Endothelial cell of umbilical vein (primary cell): ENCODE data around the gene STAT1. TPM values are rescaled to one million over a fixed set of nuclear protein-coding genes. Genes with fewer than 3 reads are reported as not detected.

Experiments
- BruUV-seq: library from RNA; stranded (reverse); fragments of 400-500 nt; replicated peaks from 2 replicates; lab custom pipeline; 2021; lab: Mats Ljungman, UMichigan
- CTCF ChIA-PET: fragments of 300-600, 350-600 bp; sonication (Branson Sonifier 250); formaldehyde crosslinking; loops from one replicate; lab custom pipeline; 2021; ENCODE audit warnings: antibody characterized with exemption, inconsistent platforms; lab: Charles Lee
- POLR2A ChIA-PET: fragments of 300-600, 350-600 bp; sonication (Branson Sonifier 250); formaldehyde crosslinking; loops from one replicate; lab custom pipeline; 2021; ENCODE audit warnings: antibody characterized with exemption, inconsistent platforms; lab: Charles Lee
- DNase-seq: peaks from one replicate; pipeline ENCODE4 v3.0.0-alpha.2; 2011; ENCODE audit warnings: low read depth, low spot score
- FAIRE-seq: peaks from 2 replicates; lab custom pipeline; 2011; peaks lifted over from hg19 to GRCh38; lab: Jason Lieb, UNC
- H2AFZ ChIP-seq: 2 replicates; pipeline ENCODE4 v1.6.0; 2012; ENCODE audit warnings: low read depth, low read length, control low read depth, inconsistent platforms
- H3K27ac ChIP-seq: 2 replicates; pipeline ENCODE4 v1.5.1; 2011; ENCODE audit warnings: low read depth, mild to moderate bottlenecking, control low read depth, low read length, moderate library complexity; ENCODE audit not compliant: insufficient read depth
- H3K27me3 ChIP-seq, 2 experiments: 2 replicates each; pipeline versions ENCODE4 v1.6.0 to v1.6.1; 2011; ENCODE audit warnings: low read length in 2 of 2, mixed read lengths in 1 of 2; ENCODE audit not compliant: control insufficient read depth in 2 of 2, insufficient read depth in 2 of 2
- H3K36me3 ChIP-seq, 2 experiments: 2 replicates in 1 of 2; 3 replicates in 1 of 2; pipeline ENCODE4 v1.5.1; 2011; ENCODE audit warnings: low read length in 2 of 2, mild to moderate bottlenecking in 1 of 2, moderate library complexity in 1 of 2; ENCODE audit not compliant: control insufficient read depth in 2 of 2, insufficient read depth in 2 of 2; ENCODE audit errors: extremely low read depth in 1 of 2
- H3K4me1 ChIP-seq: 3 replicates; pipeline ENCODE4 v1.5.1; 2011; ENCODE audit warnings: mild to moderate bottlenecking, low read length; ENCODE audit not compliant: control insufficient read depth, insufficient read depth; ENCODE audit errors: extremely low read depth
- H3K4me2 ChIP-seq: 2 replicates; pipeline ENCODE4 v1.6.1; 2011; ENCODE audit warnings: low read length, control low read depth, mixed read lengths; ENCODE audit not compliant: insufficient read depth
- H3K4me3 ChIP-seq, 3 experiments: fragments of 200-600 bp in 1 of 3; sonication (generic), shearing (Covaris generic) in 1 of 3; replicated peaks in 1 of 3; 2 replicates each; pipeline ENCODE4 v1.5.1; 2011 to 2016; ENCODE audit warnings: control low read depth in 3 of 3, low read length in 3 of 3, mild to moderate bottlenecking in 2 of 3, inconsistent platforms in 1 of 3, low read depth in 1 of 3, moderate library complexity in 1 of 3; ENCODE audit not compliant: insufficient read depth in 1 of 3
- H3K79me2 ChIP-seq: 2 replicates; pipeline ENCODE4 v1.6.0; 2012; ENCODE audit warnings: low read length, inconsistent platforms; ENCODE audit not compliant: control insufficient read depth, insufficient read depth
- H3K9ac ChIP-seq: replicated peaks from 2 replicates; pipeline ENCODE3; 2011; ENCODE audit warnings: low read length, control low read depth; ENCODE audit not compliant: insufficient read depth; ENCODE audit errors: extremely low read depth
- H3K9me1 ChIP-seq: replicated peaks from 3 replicates; pipeline ENCODE4 v1.6.0; 2011; ENCODE audit warnings: mild to moderate bottlenecking, low read length; ENCODE audit not compliant: control insufficient read depth, insufficient read depth; ENCODE audit errors: extremely low read depth
- H3K9me3 ChIP-seq: replicated peaks from 2 replicates; pipeline ENCODE4 v1.5.1; 2012; ENCODE audit warnings: low read length, inconsistent platforms; ENCODE audit not compliant: control insufficient read depth, insufficient read depth
- H4K20me1 ChIP-seq: replicated peaks from 2 replicates; pipeline ENCODE3; 2011; ENCODE audit warnings: mild to moderate bottlenecking, low read length; ENCODE audit not compliant: control insufficient read depth, insufficient read depth; ENCODE audit errors: extremely low read depth
- EZH2 ChIP-seq: IDR thresholded peaks from 2 replicates; pipeline ENCODE4 v1.6.1; 2012; ENCODE audit warnings: borderline replicate concordance, low read depth, mild to moderate bottlenecking, moderate library complexity, low read length, inconsistent platforms; ENCODE audit not compliant: severe bottlenecking
- FOS ChIP-seq: IDR thresholded peaks from 2 replicates; pipeline ENCODE4 v1.6.1; 2011; ENCODE audit warnings: mild to moderate bottlenecking, low read length, moderate library complexity, borderline replicate concordance; ENCODE audit not compliant: insufficient read depth
- GATA2 ChIP-seq: IDR thresholded peaks from 2 replicates; pipeline ENCODE4 v1.7.0; 2011; ENCODE audit warnings: low read depth, mild to moderate bottlenecking, moderate library complexity, mixed read lengths, low read length; ENCODE audit not compliant: insufficient read length, insufficient read depth
- JUN ChIP-seq: IDR thresholded peaks from 2 replicates; pipeline ENCODE4 v1.6.1; 2011; ENCODE audit warnings: borderline replicate concordance, low read depth; ENCODE audit not compliant: insufficient read length, insufficient read depth
- MYC ChIP-seq: IDR thresholded peaks from one replicate; pipeline ENCODE4 v1.6.1; 2011; ENCODE audit warnings: mild to moderate bottlenecking, low read depth, low read length
- POLR2A ChIP-seq: IDR thresholded peaks from 2 replicates; pipeline ENCODE4 v1.6.1; 2012; ENCODE audit warnings: low read depth, mild to moderate bottlenecking, control low read depth, low read length
- POLR2AphosphoS5 ChIP-seq: IDR thresholded peaks from 2 replicates; pipeline ENCODE4 v1.6.1; 2012; ENCODE audit warnings: low read depth, mild to moderate bottlenecking, control low read depth, low read length, moderate library complexity; ENCODE audit not compliant: insufficient read depth
- dilution Hi-C: fragments of 300-500 bp; cut with MboI; formaldehyde crosslinking; loops from one replicate; pipeline ENCODE4 v1.15.0; 2019; ENCODE audit warnings: low sequenced_read_pairs; ENCODE audit not compliant: extremely low pct_ligation_motif_present
- intact Hi-C: fragments of 100-400 bp; cut with micrococcal nuclease; formaldehyde crosslinking; loops from one replicate; pipeline ENCODE4 v1.10.0; 2022
- polyA plus RNA-seq, 4 experiments: library from polyadenylated mRNA; depleted of rRNA in 3 of 4; stranded (reverse) in 3 of 4; unstranded in 1 of 4; fragments of >200 nt; gene quantifications; 2 replicates each; pipeline versions ENCODE4 v1.2.1 to v1.2.3, GENCODE V29; 2011 to 2012; ENCODE audit warnings: missing spikeins in 1 of 4
- total RNA-seq: library from RNA; stranded (reverse); gene quantifications from 2 replicates; pipeline ENCODE4 v1.2.3, GENCODE V29; 2021
- TF ChIP-seq, protein P1 (sequence below): IDR thresholded peaks from 2 replicates; pipeline ENCODE4 v1.6.1; 2011; ENCODE audit not compliant: insufficient read depth, insufficient read length
- TF ChIP-seq, protein P2 (sequence below), 2 donors: IDR thresholded peaks; 1 replicate in 1 of 2; 2 replicates in 1 of 2; pipeline ENCODE4 v1.5.1; 2011; ENCODE audit warnings: low read length in 2 of 2, mild to moderate bottlenecking in 2 of 2, moderate library complexity in 2 of 2, control low read depth in 1 of 2, inconsistent platforms in 1 of 2, low read depth in 1 of 2; ENCODE audit not compliant: insufficient read depth in 1 of 2; ENCODE audit errors: extremely low read depth in 1 of 2

The STAT1 gene
- total and polyA plus RNA-seq, 2 donors (not counting 3 experiments of a cell fraction or from before 2014, with no cell fraction given): 64.2 to 67.6 TPM

DNA sequence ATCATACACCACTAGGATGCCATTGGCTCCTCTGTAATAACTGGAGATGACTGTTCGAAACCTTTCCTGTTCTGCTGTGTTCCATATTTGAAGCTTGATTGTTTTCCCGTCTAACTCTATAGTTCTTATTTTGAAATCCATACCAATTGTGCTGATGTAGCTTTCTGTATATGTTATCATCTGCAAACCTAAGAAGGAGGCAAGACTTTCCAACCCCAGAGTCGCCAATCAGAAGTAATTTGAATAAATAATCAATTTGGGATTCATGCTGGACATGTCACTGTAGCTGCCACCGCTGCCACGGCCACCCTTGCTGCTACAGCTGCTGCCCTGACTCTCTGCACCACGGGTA is 20.7 kb downstream of the STAT1 start:
- BruUV-seq: no TSS peak
- Histone ChIP-seq H4K20me1 (no peaks in the 10 kb centered on the region), H3K27me3 (no peaks in the 10 kb centered on the region), H2AFZ (no peak overlapping the region), H3K4me3 (no peak overlapping the region), H3K9me1 (no peaks in the 10 kb centered on the region), H3K9ac (no peak overlapping the region), H3K27ac (no peak overlapping the region), H3K4me1 (no peaks in the 10 kb centered on the region), H3K9me3 (no peaks in the 10 kb centered on the region), H3K79me2 (no peaks in the 10 kb centered on the region), H3K4me2 (no peak overlapping the region), H3K36me3 (peaks cover 28 to 57% of the 10 kb centered on the region in 2 experiments)
- CTCF ChIA-PET: interaction anchor here (1.1 kb wide), 1 partner anchor 13 kb away, joined by 3 read pairs; no protein-coding TSS in a partner anchor
- no peak for TF ChIP-seq POLR2AphosphoS5
- no peak for TF ChIP-seq JUN
- TF ChIP-seq POLR2A: no peak
- POLR2A ChIA-PET: no interaction called here
- DNase-seq: no peak
- intact Hi-C loops: no loop called here
- FAIRE-seq: peak; percentile 12
- dilution Hi-C loops: no loop called here

DNA sequence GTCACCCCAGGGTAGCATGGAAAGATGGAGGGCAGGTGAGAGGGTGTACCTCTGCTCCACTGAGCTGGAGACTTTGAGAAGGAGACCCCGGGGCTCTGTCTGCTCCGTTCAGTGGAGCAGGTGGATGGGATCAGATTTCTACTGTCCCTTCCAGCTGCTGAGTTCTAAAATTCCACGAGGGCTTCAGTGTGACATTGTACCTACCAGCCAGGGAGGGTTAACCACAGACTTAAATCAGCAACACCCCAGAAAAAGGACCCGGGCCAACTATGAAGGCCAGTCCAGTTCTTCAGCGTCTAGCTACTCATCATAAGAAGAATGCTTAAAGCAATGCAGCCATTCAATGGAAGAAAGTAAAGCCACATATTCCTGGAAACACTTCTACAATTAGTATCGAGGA is 23.8 kb downstream of the STAT1 start:
- dilution Hi-C loops (no loop called here), intact Hi-C loops (no loop called here)
- FAIRE-seq (no peak), DNase-seq (no peak)
- H3K27ac ChIP-seq: no peak overlapping the region
- no peaks in the 10 kb centered on the region for H3K9me1 ChIP-seq
- H3K79me2 ChIP-seq: no peaks in the 10 kb centered on the region
- ChIA-PET POLR2A (no interaction called here), CTCF (interaction anchor here (1.2 kb wide), 1 partner anchor 10 kb away, joined by 3 read pairs; no protein-coding TSS in a partner anchor)
- no peak overlapping the region for H3K4me2 ChIP-seq
- no peak overlapping the region for H2AFZ ChIP-seq
- H3K36me3 ChIP-seq: peaks cover 21 to 61% of the 10 kb centered on the region in 2 experiments
- no peaks in the 10 kb centered on the region for H3K27me3 ChIP-seq
- no TSS peak for BruUV-seq
- peaks cover 3% of the 10 kb centered on the region for H3K4me1 ChIP-seq
- TF ChIP-seq POLR2AphosphoS5: no peak
- TF ChIP-seq POLR2A: no peak
- no peak for TF ChIP-seq GATA2
- TF ChIP-seq JUN: no peak
- TF ChIP-seq, protein P1, sequence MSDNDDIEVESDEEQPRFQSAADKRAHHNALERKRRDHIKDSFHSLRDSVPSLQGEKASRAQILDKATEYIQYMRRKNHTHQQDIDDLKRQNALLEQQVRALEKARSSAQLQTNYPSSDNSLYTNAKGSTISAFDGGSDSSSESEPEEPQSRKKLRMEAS: no peak
- TF ChIP-seq MYC: no peak
- no peak for TF ChIP-seq FOS
- TF ChIP-seq, protein P2, sequence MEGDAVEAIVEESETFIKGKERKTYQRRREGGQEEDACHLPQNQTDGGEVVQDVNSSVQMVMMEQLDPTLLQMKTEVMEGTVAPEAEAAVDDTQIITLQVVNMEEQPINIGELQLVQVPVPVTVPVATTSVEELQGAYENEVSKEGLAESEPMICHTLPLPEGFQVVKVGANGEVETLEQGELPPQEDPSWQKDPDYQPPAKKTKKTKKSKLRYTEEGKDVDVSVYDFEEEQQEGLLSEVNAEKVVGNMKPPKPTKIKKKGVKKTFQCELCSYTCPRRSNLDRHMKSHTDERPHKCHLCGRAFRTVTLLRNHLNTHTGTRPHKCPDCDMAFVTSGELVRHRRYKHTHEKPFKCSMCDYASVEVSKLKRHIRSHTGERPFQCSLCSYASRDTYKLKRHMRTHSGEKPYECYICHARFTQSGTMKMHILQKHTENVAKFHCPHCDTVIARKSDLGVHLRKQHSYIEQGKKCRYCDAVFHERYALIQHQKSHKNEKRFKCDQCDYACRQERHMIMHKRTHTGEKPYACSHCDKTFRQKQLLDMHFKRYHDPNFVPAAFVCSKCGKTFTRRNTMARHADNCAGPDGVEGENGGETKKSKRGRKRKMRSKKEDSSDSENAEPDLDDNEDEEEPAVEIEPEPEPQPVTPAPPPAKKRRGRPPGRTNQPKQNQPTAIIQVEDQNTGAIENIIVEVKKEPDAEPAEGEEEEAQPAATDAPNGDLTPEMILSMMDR (IDR thresholded peaks at IDR 0.05; ENCODE audit: extremely low read depth in 1 of 2, insufficient read depth in 1 of 2, low read depth in 1 of 2, low read length in 2 of 2): no peak
- TF ChIP-seq EZH2: no peak
- no peak overlapping the region for H3K9ac ChIP-seq
- H3K4me3 ChIP-seq: no peak overlapping the region
- H4K20me1 ChIP-seq: no peaks in the 10 kb centered on the region
- no peaks in the 10 kb centered on the region for H3K9me3 ChIP-seq
